Measurements from ENCODE around the gene RETREG1. TPM values are rescaled to one million over a fixed set of nuclear protein-coding genes. Genes with fewer than 3 reads are reported as not detected.

Gene RETREG1
- total and polyA plus RNA-seq, 3 donors from 2014 or later, result 24.8 to 103 (median 55.4) TPM

DNA sequence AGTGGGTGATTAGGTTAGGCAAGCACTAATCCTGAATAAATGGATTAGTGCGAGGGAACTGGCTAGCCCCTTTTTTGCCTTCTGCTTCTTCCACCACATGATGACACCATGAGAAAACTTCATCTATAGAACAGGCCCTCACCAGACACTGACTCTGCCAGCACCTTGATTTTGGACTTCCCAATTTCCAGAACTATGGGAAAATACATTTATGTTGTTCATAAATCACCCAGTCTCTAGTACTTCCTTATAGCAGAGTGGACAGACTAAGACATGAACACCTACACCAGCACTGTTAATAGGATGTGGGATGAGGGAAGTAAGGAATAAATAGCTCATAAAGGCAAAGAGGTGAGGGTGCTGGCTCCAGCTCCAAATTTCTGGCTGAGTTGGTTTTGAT lies 152.6 kb downstream of the RETREG1 start:
- DNase-seq, result no peak
- Histone ChIP-seq H3K4me3 (peak overlapping the region in 1 of 2 donors; percentile 95), H3K4me1 (peaks cover 20% of the 10 kb centered on the region), H3K27me3 (no peaks in the 10 kb centered on the region), H3K9me3 (no peaks in the 10 kb centered on the region), H3K27ac (no peak overlapping the region), H3K36me3 (ENCODE audit: low read depth, missing control alignments) (no peaks in the 10 kb centered on the region)
- TF ChIP-seq CTCF (IDR thresholded peaks at IDR 0.05) (no peak), POLR2A (IDR thresholded peaks at IDR 0.05) (no peak)
- intact Hi-C loops (cut with DNase I; ENCODE audit: low total_unique reads), result no loop called here
- 88 to 93% methylated on average over 1 of the region's 1 CpG for WGBS, 2 donors

- no peaks in the 10 kb centered on the region for H3K36me3 ChIP-seq (ENCODE audit: low read depth, missing control alignments)
- no peak overlapping the region for H3K27ac ChIP-seq
- TF ChIP-seq POLR2A (IDR thresholded peaks at IDR 0.05) (no peak), CTCF (IDR thresholded peaks at IDR 0.05) (no peak)
- no peak for DNase-seq
- no peaks in the 10 kb centered on the region for H3K9me3 ChIP-seq
- H3K27me3 ChIP-seq, result no peaks in the 10 kb centered on the region
- WGBS, 2 donors, result 85 to 93% methylated on average over 1 of the region's 1 CpG
- H3K4me1 ChIP-seq, result peaks cover 14% of the 10 kb centered on the region
- intact Hi-C loops (cut with DNase I; ENCODE audit: low total_unique reads), result no loop called here
- no peak overlapping the region for H3K4me3 ChIP-seq
Measured at GRCh38 chr5:16461782-16462181, 155.0 kb downstream of the RETREG1 start.

GRCh38 chr5:16461026-16461425 lies 155.8 kb downstream of the RETREG1 start:
- Histone ChIP-seq H3K9me3 (no peaks in the 10 kb centered on the region), H3K27me3 (no peaks in the 10 kb centered on the region), H3K27ac (no peak overlapping the region), H3K4me3 (no peak overlapping the region), H3K4me1 (peaks cover 10% of the 10 kb centered on the region), H3K36me3 (ENCODE audit: low read depth, missing control alignments) (no peaks in the 10 kb centered on the region)
- 95 to 98% methylated on average over 1 of the region's 1 CpG for WGBS, 2 donors
- intact Hi-C loops (cut with DNase I; ENCODE audit: low total_unique reads), result no loop called here
- no peak for TF ChIP-seq CTCF (IDR thresholded peaks at IDR 0.05)
- TF ChIP-seq POLR2A (IDR thresholded peaks at IDR 0.05), result no peak
- no peak for DNase-seq

- H3K27ac ChIP-seq, result no peak overlapping the region
- no peak for DNase-seq
- no peaks in the 10 kb centered on the region for H3K9me3 ChIP-seq
- H3K27me3 ChIP-seq, result no peaks in the 10 kb centered on the region
- peaks cover 8% of the 10 kb centered on the region for H3K4me1 ChIP-seq
- no peak overlapping the region for H3K4me3 ChIP-seq
- intact Hi-C loops (cut with DNase I; ENCODE audit: low total_unique reads), result no loop called here
- TF ChIP-seq POLR2A (IDR thresholded peaks at IDR 0.05) (no peak), CTCF (IDR thresholded peaks at IDR 0.05) (no peak)
- H3K36me3 ChIP-seq (ENCODE audit: low read depth, missing control alignments), result no peaks in the 10 kb centered on the region
Measured at GRCh38 chr5:16459451-16459850, 157.3 kb downstream of the RETREG1 start.

DNA sequence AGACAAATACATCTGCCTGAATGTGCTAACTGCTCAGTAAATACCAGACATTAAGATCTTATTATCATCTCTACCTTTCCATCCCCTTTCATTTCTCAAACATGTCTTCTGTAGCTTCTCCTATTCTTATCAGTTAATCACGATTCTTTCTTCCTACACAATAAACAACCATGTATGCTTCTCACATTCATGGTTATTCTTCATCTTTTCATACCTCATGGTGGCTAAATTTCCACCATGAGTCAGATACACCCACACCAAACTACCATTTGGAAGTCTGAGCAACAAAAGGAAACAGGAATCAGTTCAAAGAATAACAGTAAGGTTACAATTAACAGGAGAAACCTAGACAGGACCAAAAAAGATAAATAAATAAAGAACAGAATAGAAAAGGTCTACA lies 158.9 kb downstream of the RETREG1 start:
- Histone ChIP-seq H3K27me3 (no peaks in the 10 kb centered on the region), H3K36me3 (ENCODE audit: low read depth, missing control alignments) (no peaks in the 10 kb centered on the region), H3K9me3 (no peaks in the 10 kb centered on the region), H3K27ac (no peak overlapping the region), H3K4me3 (no peak overlapping the region), H3K4me1 (no peaks in the 10 kb centered on the region)
- WGBS, 2 donors, result 63 to 70% methylated on average over 1 of the region's 1 CpG
- TF ChIP-seq POLR2A (IDR thresholded peaks at IDR 0.05), result no peak
- no peak for DNase-seq
- intact Hi-C loops (cut with DNase I; ENCODE audit: low total_unique reads), result no loop called here

Measured in testis (tissue), 3 donors.